Measurements from ENCODE around the gene NPNT.

The NPNT gene

DNA sequence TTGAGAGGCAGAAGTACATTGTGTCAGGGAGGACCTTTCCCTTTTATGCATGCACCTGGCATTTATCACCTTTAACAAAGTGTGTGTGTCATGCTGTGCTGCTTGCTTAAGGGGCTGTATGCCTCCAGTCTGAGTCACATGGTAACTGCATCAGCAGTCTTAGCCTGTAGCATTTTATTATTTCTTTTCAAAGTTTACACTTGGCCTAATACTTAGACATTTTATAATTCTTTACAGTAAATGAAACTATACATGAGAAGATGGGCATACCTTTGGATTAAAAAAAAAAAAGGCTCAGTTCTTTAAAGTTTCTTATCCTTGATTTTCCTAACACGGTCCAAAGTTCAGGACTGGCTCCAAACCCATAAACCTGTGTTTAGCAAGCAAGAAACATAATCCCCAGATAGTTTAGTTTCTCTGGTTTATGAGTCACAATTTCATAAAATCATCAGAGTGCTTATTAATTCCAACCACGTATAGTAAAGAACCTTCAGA, 14.6 kb downstream of the NPNT start:
- no peak for DNase-seq
- intact Hi-C loops (cut with DNase I) = no loop called here

DNA sequence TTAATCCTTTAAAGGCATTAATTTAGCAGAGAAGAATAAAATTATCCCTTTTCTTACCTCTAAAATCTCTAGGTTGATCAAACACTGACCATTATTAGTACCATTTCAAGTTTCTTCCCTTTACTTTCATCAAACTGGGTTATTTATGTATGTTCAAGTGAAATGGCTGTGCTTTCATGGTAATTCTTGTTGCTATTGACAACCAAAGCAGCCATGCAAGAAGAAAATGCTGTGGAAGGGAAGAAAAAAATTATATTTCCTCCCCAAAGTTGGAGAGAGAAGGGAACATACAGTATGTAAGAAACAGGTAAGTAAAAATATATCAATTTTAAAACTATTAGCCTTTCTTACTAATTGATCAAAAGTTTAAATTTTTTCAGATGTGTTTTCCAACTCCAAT, 16.2 kb downstream of the NPNT start:
- intact Hi-C loops (cut with DNase I) = no loop called here
- no peak for DNase-seq

DNA sequence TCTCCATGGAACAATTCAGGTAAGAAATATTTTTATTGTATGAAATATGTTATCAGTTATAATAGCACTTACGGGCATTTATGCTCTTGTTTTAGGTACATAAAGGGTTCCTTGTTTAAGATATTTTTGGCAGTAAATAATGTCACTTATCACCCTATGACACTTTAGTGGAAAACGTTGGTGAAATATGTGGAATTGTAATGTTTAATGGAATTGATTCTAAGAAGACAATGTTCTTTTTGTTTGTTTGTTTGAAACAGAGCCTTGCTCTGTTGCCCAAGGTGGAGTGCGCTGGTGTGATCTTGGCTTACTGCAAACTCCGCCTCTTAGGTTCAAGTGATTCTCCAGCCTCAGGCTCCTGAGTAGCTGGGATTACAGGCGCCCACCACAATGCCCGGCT, 17.4 kb downstream of the NPNT start:
- intact Hi-C loops (cut with DNase I) = no loop called here
- DNase-seq = no peak

DNA sequence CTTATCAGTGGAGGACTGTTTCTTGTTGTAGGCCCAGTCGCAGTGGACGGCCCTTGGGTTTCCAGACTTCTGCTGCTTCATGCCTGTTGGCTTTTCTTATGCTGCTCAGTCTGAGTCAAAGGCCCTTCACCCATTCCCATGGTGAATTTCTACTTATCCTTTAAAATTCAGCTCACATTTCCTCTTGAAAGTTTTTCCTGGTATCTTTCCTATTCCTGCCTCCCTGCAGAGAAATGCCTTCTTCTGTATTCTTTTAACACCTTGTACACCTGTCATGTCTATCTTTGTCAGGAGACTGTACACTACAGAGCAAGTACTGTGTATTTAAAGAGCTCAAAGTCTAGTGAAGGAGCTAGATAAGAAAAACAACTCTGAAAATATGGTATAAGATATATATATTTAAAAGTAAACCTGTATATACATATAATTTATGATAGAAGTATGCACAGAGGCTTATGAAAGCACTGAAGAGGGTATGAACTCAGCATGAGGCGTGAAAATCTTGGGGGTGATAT, 22.0 kb downstream of the NPNT start:
- intact Hi-C loops (cut with DNase I) = no loop called here

DNA sequence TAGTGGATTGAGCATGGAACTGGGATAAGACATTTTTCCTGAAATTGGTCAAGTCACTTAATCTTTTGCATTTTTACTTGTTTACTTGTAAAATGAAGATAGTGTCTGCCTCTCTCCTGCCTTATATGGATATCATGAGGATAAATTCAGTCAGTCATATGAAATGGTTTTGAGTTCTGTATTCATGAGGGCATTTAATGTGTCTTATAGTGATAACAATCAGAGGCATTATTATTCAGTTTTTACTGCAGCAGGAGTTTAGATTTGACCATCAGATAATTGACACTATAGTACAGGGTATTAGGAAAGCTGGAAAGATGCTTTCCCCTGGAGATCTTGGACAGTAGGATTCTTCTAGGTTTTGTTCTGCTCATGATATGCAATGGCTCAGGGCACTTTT, 26.0 kb downstream of the NPNT start:
- DNase-seq = no peak
- intact Hi-C loops (cut with DNase I) = no loop called here

More for the DNA sequence above, 22.0 kb downstream of the NPNT start:
- DNase-seq = no peak

DNA sequence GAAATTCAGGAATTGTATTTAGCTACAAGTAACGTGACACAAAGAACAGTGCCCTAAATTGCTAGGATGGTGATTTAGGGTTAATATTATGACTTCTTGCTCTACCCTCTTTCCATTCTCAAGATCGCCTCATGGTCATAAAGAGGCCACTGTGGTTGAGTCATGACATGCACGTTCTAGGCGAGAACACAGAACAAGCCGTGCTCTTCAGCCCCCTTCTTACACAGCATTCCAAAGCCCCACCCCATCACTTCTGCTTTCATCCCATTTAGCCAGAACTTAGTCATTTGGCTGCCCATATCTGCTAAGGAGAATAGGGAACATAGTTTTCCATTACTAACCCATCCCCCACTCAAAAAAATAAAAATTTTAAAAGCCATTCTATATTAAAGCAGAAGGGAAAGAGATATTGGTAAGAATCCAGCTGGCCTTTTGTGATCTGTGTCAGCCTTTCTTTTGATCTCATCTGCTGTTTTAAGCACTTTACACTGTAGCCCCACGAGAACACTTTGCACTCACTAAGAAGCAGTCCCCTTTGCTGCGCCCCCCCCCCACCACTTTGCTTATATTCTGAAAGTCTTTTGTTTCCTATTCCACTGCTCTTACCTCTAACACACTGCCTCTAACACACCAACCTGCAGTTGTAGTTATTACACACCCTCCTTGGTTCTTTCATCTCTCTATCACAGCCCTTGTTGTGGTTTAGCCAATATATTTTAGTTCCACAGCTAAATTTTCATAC, 28.4 kb downstream of the NPNT start:
- intact Hi-C loops (cut with DNase I) = no loop called here

DNA sequence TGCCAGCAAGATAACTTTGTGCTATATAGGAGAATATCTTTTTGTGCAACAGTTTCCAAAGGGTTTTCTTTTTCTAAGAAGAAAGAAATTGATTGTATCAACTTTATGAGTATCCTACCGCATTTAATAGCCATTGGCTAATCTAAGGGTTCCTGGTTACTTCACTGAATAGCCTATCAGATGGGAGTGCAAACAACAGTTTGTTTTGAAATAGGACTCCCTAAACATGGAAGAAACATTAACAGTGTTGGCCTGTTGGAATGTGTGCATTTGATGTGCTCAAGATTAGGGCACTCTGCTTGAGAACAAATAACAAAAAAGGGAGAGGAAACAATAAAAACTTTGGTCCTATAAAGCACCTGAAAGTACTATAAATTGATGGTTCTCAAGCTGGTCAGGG, 29.1 kb downstream of the NPNT start:
- DNase-seq = no peak
- intact Hi-C loops (cut with DNase I) = no loop called here

More for the DNA sequence above, 28.4 kb downstream of the NPNT start:
- DNase-seq = no peak

DNA sequence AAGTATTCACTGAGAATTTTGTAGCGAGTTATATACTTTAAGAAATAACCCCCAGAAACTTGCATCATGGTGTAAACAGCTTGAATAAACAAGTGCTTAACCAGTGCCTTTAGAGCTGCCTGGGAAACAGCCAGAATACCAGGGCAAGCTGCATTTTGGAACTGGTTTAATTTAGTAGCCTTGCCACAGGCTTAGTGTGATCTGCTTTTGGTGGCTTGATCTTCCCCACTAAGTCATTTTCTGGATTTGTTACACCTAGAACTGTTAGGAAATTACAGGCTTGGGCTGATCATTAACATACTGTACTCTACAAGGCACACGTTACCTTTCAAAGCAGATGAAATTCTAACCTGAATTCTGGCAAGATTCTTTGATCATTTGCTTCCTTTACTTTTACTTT, 35.4 kb downstream of the NPNT start:
- intact Hi-C loops (cut with DNase I) = no loop called here
- no peak for DNase-seq

DNA sequence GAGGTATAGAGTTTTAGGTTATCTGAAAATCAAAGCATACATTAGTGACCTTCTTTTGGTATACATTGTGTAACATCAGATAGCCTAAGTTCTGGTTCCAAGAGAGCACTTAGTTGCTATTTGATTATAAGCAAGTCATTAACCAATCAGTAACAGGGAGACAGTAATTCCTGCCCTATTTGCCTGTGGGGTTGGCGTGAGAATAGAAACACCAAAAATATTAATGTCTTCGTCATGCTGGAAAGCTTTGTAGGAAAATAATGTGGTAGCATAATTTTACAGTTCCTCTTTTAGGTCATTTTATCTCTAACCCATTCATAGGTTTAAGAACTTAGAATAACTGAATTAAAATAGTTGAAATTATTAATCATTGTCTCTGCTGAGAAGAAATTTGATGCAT, 37.8 kb downstream of the NPNT start:
- DNase-seq = no peak
- intact Hi-C loops (cut with DNase I) = no loop called here

DNA sequence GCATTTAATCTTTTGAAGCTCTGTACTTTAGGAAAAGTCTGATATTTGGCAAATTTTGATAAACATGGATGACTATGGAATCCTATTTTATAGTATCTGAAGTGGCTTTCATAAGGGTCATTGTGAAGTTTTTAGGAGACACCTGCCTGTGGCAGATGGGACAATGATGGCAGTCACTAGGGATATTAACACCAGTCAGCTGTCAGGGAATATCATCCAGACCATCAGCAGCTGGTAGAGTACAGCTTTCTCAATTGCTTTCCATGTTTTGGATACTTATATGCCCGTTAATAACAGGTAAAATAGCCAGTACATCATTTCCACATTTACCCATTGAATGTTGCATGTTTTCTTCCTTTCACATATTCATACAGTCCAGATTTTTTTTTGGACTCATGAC, 39.1 kb downstream of the NPNT start:
- no peak for DNase-seq
- intact Hi-C loops (cut with DNase I) = no loop called here

DNA sequence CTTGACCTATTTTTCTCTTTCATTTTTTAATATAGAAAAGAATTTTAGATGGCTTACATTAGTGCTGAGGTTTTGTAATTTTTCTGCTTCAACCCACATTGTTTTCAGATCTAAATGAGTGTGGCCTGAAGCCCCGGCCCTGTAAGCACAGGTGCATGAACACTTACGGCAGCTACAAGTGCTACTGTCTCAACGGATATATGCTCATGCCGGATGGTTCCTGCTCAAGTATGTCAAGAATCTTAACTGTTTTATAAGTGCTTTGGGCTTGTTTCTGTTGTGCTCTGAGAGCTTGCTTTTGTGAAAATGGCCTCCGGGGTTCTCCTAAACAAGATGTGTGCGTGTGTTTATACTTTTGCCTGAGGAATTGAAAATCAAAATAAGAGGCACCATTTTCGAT, 41.6 kb downstream of the NPNT start:
- DNase-seq = no peak
- intact Hi-C loops (cut with DNase I) = no loop called here

DNA sequence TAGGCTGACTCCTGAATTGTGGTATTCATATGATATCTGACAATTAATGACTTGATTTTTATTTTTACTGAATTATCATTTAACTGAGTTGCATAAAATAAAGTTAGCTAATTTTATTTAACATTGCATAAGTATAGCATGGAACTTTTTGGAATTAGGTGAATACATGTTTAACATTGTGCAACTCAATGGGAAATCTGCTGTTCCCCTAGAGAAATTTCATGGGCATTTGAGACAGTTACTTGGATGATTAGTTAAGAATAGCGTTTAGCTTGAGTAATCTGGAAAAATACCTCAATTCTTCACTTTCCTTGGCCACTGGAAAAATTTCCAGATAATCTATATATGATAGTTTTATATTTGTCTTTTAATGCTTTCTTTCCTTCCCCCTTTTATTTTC, 42.5 kb downstream of the NPNT start:
- intact Hi-C loops (cut with DNase I) = no loop called here
- DNase-seq = no peak

DNA sequence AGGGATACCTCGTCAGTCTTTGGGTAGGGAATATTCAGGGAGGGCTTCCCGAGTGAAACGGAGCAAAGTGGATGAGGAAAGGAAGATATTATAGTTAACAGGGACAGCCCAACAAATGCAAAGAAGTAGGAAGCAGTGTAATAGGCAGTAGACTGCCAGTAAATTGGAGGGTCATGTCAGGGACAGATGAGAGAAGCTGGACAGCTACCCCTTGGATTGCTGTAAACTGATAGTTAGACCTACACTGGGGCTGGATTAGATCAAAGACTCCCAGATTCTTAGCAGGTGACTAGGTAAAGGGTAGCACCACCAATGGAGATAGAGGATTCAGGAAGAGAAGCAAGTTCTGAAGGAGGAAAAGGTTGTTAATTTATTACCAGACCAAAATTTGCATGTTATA, 48.0 kb downstream of the NPNT start:
- no peak for DNase-seq
- intact Hi-C loops (cut with DNase I) = no loop called here

DNA sequence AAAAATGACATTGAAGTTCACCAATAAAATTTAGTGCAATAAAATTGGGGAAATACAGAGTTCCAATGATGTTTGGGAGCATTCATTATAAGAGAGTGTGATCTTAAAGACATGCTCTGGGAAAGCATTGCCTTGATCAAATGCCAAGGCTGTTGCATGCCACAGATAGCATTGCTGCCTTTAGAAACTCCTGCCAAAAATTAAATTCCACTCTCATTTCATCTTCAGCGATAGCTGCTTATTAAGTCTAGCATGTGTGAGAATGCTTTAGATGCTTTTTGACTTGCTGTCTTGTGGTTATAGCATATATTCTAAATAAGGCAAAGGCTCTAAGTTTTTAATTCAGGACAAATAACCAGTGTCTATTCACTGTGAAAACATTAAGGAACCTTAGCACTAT, 49.3 kb downstream of the NPNT start:
- DNase-seq = no peak
- intact Hi-C loops (cut with DNase I) = no loop called here

DNA sequence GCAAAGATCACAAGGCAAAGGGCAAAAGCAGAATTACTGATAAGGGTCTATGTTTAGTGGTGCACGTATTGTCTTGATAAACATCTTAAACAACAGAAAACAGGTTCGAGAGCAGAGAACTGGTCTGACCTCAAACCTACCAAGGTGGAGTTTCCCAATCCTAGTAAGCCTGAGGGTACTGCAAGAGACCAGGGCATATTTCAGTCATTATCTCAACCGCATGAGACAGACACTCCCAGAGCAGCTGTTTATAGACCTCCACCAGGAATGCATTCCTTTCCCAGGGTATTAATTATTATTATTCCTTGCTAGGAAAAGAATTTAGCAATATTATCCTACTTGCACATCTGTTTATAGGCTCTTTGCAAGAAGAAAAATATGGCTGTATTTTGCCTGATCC, 51.5 kb downstream of the NPNT start:
- intact Hi-C loops (cut with DNase I) = no loop called here
- DNase-seq = no peak

DNA sequence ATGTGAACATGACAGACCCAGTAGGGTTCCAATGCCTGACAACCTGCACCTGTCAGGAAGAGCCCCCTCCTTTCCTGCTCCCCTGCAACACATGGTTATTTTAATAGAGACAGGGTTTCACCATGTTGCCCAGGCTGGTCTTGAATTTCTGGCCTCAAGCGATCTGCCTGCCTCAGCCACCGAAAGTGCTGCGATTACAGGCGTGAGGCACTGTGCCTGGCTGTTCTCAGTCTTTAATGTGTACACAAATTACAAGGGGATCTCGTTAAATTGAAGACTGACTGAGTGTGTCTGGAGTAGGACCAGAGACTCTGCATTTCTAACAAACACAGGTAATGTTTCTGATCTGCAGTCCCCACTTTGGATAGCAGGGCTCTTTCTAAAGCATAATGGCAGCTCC, 55.4 kb downstream of the NPNT start:
- intact Hi-C loops (cut with DNase I) = no loop called here
- no peak for DNase-seq

DNA sequence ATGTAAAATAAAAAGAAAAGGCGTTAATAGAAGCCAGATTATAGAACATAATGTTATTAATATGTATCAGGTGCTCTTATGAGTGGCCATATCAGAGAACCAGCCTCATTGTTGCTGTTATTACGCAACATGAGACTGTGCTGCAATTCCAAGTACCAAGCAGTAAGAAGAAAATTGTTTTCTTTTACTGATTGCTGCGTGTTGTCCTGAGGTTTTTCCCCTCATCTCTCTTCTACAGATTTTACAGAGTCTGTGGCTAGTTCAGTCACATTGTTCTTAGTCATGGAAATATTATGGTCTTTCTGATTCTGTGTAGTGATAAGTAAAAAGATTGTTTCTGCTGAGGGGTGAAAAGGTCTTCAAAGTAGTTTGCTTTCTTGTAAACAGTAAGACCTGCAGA, 55.9 kb downstream of the NPNT start:
- DNase-seq = no peak
- intact Hi-C loops (cut with DNase I) = no loop called here

DNA sequence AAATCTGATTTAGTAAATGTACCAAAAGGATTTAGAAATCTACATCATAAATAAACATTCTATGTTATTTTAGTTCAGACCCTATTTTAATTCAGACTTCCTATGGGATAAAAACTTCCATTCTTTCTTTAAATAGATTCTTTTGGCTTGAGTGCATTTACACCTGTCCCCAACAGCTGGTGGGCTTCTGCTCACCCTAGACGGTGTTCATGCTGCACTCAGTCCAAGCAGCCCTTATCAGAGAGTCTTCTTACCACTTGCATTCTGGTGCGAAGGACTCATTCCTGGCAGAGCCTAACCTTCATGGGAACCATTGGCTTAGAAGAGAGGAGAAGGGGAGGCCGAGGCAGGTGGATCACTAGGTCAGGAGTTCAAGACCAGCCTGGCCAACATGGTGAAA, 57.3 kb downstream of the NPNT start:
- DNase-seq = no peak
- intact Hi-C loops (cut with DNase I) = no loop called here

DNA sequence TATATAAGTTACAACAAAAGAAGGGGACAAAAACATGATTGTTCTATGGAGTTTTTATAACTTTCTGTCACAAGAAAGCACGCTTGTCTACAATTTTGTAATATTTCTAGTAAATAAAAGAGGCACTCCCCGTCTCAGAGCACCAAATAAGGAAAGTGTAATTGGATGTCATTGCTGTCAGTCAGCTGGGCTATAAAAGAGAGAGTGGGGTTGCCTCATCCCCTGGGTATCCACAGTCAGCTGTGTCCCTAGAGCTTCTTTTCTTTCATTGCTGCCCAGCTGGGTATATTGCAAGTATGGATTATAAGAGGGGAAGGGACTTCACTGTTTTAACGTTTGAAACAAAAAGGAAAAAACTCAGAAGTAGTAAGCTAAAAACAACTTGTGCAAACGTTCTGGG, 61.3 kb downstream of the NPNT start:
- DNase-seq = no peak
- intact Hi-C loops (cut with DNase I) = no loop called here

DNA sequence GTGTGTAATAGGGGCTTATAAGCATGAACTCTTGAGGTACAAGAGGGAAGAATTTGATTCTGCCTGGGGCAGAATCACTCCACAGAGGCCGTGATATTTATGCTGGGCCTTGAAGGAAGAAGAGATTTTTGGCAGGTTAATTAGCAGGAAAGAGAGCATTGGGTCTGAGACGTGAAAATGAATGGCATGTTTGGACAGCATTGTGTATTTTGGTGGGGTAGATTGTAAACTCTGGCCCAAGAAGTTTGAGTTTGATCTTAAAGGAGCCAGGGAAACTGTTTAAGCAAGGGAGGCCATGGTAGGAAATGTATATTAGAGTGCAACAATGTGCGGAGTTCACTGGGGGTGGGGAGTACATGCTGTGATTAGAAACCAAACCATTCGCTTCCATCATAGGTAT, 62.4 kb downstream of the NPNT start:
- intact Hi-C loops (cut with DNase I) = no loop called here
- DNase-seq = no peak
